Astrocyte of the cerebellum (primary cell): ENCODE results near the gene CDO1.

Experiments used
- DNase-seq: peaks from one replicate; pipeline ENCODE4 v3.0.0-alpha.2; 2011; ENCODE audit warnings: low read depth
- H3K4me3 ChIP-seq: 2 replicates; pipeline ENCODE4 v1.5.1; 2011; ENCODE audit warnings: mild to moderate bottlenecking, low read depth, low read length, moderate library complexity
- in situ Hi-C: cut with HindIII; loops from 2 replicates; pipeline ENCODE4 v1.10.0; 2017; ENCODE audit warnings: low sequenced_read_pairs
- TF ChIP-seq, protein P1 (sequence below): IDR thresholded peaks from 2 replicates; pipeline ENCODE4 v1.5.1; 2012; ENCODE audit warnings: low read length, low read depth, moderate library complexity, mild to moderate bottlenecking; ENCODE audit errors: missing control alignments

The CDO1 gene

DNA sequence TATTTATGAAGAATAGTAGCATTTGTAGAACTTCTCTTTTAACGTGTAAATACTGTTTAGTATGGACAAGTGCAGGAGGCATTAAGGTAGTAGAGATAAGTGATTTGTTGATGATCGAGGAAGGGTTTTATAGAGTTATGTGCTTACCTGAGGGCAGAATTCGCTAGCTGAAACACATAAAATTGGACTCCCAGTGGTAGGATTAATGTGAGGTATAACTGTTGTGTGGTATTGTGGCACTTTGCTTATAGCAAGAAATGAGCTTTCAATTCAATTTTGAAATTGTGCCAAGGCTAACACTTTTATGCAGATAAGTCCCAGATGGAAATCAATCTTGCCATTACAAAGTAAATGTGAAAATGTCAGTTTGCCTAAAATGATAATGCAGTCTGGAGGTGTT is 26.5 kb upstream of the CDO1 start:
- TF ChIP-seq, protein P1, sequence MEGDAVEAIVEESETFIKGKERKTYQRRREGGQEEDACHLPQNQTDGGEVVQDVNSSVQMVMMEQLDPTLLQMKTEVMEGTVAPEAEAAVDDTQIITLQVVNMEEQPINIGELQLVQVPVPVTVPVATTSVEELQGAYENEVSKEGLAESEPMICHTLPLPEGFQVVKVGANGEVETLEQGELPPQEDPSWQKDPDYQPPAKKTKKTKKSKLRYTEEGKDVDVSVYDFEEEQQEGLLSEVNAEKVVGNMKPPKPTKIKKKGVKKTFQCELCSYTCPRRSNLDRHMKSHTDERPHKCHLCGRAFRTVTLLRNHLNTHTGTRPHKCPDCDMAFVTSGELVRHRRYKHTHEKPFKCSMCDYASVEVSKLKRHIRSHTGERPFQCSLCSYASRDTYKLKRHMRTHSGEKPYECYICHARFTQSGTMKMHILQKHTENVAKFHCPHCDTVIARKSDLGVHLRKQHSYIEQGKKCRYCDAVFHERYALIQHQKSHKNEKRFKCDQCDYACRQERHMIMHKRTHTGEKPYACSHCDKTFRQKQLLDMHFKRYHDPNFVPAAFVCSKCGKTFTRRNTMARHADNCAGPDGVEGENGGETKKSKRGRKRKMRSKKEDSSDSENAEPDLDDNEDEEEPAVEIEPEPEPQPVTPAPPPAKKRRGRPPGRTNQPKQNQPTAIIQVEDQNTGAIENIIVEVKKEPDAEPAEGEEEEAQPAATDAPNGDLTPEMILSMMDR, result no peak
- peak overlapping the region; percentile 85 for H3K4me3 ChIP-seq
- in situ Hi-C loops, result no loop called here
- DNase-seq, result no peak

DNA sequence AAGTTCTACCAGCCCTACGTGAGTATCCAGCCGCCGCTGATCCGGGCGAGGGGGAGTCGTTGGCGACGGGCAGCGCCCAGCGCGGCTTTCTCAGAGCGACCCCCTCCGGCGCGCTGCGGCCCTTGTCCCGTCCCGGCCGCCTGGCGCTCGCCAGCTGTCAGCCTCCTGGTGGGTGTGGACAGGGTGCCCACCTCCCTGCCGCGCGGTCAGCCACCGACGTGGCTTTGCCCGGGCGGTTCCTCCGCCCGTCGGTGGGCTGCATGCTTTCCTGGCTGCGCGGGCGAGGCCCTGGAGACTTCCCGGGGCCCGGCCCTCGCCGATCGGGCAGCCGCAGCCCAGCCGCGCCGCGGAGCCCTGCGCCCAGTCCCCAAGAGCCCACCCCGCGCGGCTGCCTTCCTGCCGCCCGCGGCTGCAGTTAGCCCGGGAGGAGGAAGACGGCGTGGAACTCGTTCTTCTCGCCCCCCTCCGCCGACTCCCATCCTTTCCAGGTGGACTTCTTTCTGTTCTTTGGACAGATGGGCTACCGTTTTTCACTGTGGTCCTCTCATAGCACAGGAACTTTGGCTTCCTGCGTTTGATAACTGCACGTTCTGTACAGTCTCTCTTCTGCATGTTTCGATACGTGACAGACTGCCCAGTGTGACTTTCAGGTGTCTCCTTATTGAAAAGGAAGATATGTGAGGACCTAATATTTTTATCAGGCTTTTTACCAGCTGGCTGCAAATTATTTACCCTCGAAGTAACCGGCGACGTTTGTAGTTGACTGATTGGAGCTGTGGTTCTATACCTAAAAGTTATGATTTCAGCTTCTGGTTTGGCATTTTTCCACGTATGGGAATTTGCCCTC is 25.9 kb upstream of the CDO1 start:
- DNase-seq, result no peak
- TF ChIP-seq, protein P1, result no peak
- in situ Hi-C loops, result no loop called here
- H3K4me3 ChIP-seq, result peak overlapping the region; percentile 85

DNA sequence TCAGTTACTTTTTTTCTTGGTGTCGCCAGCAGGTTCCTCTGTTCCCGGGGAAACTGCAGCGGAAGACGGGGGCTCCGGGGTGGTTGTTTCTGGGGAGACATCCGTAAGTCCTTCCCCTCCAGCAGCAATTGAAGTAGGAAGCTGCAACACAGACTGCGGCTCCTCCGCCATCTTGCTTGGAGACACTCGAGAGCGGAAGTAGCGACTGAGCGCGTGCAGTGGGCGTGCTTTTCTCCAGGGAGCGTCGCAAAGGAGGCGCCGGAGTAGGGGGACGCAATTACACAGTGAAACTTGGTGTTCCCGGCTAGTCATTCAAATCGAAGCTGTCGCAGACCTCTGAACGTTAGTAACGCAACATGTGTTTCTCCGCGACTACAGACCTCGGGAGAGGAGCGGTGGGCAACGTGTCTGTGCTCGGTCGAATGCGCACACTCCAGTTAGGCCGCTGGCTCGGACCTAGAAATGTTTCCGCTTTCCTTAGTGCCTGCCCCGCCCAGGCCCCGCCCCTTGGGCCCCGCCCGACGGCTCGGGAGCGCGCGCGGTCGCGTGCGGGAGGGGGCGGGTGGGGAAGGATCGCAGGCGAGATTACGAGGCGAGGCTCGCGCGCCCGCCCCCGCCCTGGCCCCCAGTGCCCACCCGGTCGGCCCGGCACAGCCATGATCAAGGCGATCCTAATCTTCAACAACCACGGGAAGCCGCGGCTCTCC is 25.1 kb upstream of the CDO1 start, which contains the start of the genes AP3S1 and ATG12:
Gene AP3S1 (plus strand): TSS at position 554 of the 707 bp plus-strand sequence. CDS start 103 bp downstream, at position 657.
Gene ATG12 (minus strand): TSS at position 184 of the 707 bp plus-strand sequence. CDS start 13 bp downstream, at position 171.
- peak; percentile 83 for DNase-seq
- in situ Hi-C loops, result no loop called here
- TF ChIP-seq, protein P1, result no peak
- peak within 1 kb of the TSS; percentile 85 for H3K4me3 ChIP-seq

DNA sequence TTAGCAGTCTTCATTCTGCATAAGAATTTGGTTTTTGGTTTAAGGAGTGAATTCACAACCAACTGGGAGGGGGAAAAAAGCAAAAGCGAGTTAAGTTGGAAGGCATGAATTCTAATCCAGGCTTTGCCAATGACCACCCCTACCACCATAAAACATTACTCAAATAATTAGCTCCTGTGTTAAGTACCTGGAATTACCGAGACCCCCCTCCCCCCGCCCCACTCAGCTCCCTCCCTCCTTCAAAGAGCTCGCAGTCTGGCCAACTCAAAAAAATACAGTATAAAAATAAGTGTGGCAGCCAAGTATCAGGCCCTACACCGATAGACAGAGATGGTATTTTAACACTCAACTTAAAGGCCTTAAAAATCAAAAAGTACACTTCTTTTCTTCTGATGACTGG is 24.4 kb upstream of the CDO1 start:
- TF ChIP-seq, protein P1, result no peak
- in situ Hi-C loops, result no loop called here
- peak overlapping the region; percentile 85 for H3K4me3 ChIP-seq
- DNase-seq, result no peak

DNA sequence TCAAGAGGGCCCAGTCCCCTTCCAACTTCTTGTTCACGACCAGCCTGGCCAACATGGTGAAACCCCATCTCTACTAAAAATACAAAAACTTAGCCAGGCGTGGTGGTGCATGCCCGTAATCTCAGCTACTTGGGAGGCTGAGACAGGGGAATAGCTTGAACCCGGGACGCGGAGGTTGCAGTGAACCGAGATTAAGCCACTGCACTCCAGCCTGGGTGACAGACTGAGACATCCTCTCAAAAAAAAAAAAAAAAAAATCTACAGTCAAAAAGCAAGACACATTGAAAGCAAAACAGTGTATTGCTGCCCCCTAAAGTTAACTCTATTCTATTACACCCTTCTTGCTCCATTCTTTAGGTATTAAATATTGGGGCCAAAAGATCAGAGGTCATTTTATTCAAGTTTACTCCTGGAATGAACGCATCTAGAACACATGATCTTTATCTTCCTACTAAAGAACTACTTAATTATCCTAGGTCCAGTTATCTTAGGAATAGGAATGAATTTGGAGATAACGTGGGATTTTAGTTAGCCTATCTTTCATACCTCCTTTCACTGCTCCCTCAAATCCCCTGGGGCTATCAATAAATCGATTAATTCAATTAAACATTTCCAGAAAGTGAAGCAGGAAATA is 22.5 kb upstream of the CDO1 start:
- TF ChIP-seq, protein P1, result peak; percentile 36
- in situ Hi-C loops, result no loop called here
- DNase-seq, result no peak
- H3K4me3 ChIP-seq, result peak overlapping the region; percentile 13

DNA sequence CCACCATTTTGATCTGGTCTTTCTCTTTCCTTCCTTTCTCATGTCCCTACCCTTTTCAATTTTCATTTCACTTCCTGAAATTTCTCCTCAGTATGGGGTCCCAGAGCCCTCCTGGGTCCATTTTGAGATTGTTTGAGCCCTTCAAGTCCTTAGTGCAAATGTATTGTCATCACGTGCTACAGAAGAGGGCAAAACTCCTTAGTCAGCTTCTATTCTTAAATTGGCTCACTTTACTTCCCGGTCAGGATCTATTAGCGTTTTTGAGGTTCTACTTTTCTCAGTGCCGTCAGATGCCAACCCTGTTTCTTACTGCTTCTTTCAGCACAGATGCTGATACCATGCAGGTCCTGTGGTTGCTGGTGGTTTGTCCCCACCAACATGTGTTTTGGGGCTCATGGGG is 19.0 kb upstream of the CDO1 start:
- no peak overlapping the region for H3K4me3 ChIP-seq
- in situ Hi-C loops, result no loop called here
- no peak for DNase-seq
- TF ChIP-seq, protein P1, result no peak
